Measurements from ENCODE around the gene CRAMP1.

GRCh38 chr16:1650131-1650530, 38.0 kb downstream of the CRAMP1 start:
- TF ChIP-seq PHF8 (IDR thresholded peaks at IDR 0.05; ENCODE audit: borderline replicate concordance, low read depth) (no peak), CTCF (IDR thresholded peaks at IDR 0.05) (no peak), USF2 (IDR thresholded peaks at IDR 0.05) (no peak), CBX8 (IDR thresholded peaks at IDR 0.05) (no peak), POLR2A (IDR thresholded peaks at IDR 0.05; ENCODE audit: low read length) (no peak), CBX2 (IDR thresholded peaks at IDR 0.05; ENCODE audit: borderline replicate concordance, low read depth) (no peak), ELK1 (IDR thresholded peaks at IDR 0.05; ENCODE audit: low read depth, low read length) (no peak), SREBF2 (IDR thresholded peaks at IDR 0.05) (no peak), BHLHE40 (IDR thresholded peaks at IDR 0.05; ENCODE audit: low read depth, low read length) (no peak), NFE2L2 (conservative IDR thresholded peaks at IDR 0.05; ENCODE audit: low read length) (no peak), KDM5A (IDR thresholded peaks at IDR 0.05) (no peak), RAD21 (conservative IDR thresholded peaks at IDR 0.05 in 1 of 2, IDR thresholded peaks at IDR 0.05 in 1 of 2) (no peak)
